HG03025 (cell line): ENCODE measurements around the gene PLA2R1.

Source experiments
- ATAC-seq: cut with Tn5 transposase; IDR thresholded peaks from one replicate; pipeline ENCODE4 v1.9.1; 2021; ENCODE audit warnings: mild to moderate bottlenecking, moderate library complexity; ENCODE audit not compliant: unreplicated experiment, low FRiP score

The PLA2R1 gene

GRCh38 chr2:160033732-160034392 lies 28.6 kb downstream of the PLA2R1 start:
- ATAC-seq = no peak

GRCh38 chr2:160029270-160029628 lies 33.2 kb downstream of the PLA2R1 start:
- no peak for ATAC-seq

GRCh38 chr2:160028431-160029269 lies 33.8 kb downstream of the PLA2R1 start:
- ATAC-seq = no peak

GRCh38 chr2:160022162-160022561 lies 40.3 kb downstream of the PLA2R1 start:
- no peak for ATAC-seq

GRCh38 chr2:160019374-160020090 lies 42.9 kb downstream of the PLA2R1 start:
- no peak for ATAC-seq

GRCh38 chr2:160015746-160016145 lies 46.7 kb downstream of the PLA2R1 start:
- no peak for ATAC-seq

- no peak for ATAC-seq
Observed at GRCh38 chr2:160014227-160014626, 48.2 kb downstream of the PLA2R1 start.

GRCh38 chr2:160010361-160011145 lies 51.9 kb downstream of the PLA2R1 start:
- ATAC-seq = no peak

GRCh38 chr2:160007111-160007510 lies 55.3 kb downstream of the PLA2R1 start:
- ATAC-seq = no peak

GRCh38 chr2:160006475-160006874 lies 55.9 kb downstream of the PLA2R1 start:
- ATAC-seq = no peak

- no peak for ATAC-seq
Observed at GRCh38 chr2:160005908-160006307, 56.5 kb downstream of the PLA2R1 start.

GRCh38 chr2:160005476-160005875 lies 56.9 kb downstream of the PLA2R1 start:
- no peak for ATAC-seq

GRCh38 chr2:159998961-159999360 lies 63.5 kb downstream of the PLA2R1 start:
- ATAC-seq = no peak

- no peak for ATAC-seq
Observed at GRCh38 chr2:159998243-159998642, 64.2 kb downstream of the PLA2R1 start.

GRCh38 chr2:159996792-159997546 lies 65.4 kb downstream of the PLA2R1 start:
- ATAC-seq = no peak

- no peak for ATAC-seq
Observed at GRCh38 chr2:159995038-159995437, 67.4 kb downstream of the PLA2R1 start.

- no peak for ATAC-seq
Observed at GRCh38 chr2:159989249-159989648, 73.2 kb downstream of the PLA2R1 start.

GRCh38 chr2:159988412-159988970 lies 73.9 kb downstream of the PLA2R1 start:
- ATAC-seq = no peak

GRCh38 chr2:159987181-159987580 lies 75.2 kb downstream of the PLA2R1 start:
- ATAC-seq = no peak

- no peak for ATAC-seq
Observed at GRCh38 chr2:159985656-159986055, 76.8 kb downstream of the PLA2R1 start.
